Gastrocnemius medialis (tissue), 4 donors: Measurements from ENCODE around the gene WDR82. TPM values are rescaled to one million over a fixed set of nuclear protein-coding genes. Genes with fewer than 3 reads are reported as not detected.

Experiments used
- ATAC-seq, 2 donors: fragments of 150-250 bp; one replicate each; pipeline ENCODE4 v1.9.1; 2016
- DNase-seq, 2 donors: peaks; one replicate each; pipeline ENCODE4 v3.0.0-alpha.2; 2019
- H3K27ac ChIP-seq, 4 donors: fragments of 200-600 bp; sonication (generic); 1 replicate in 1 of 4; 2 replicates in 3 of 4; pipeline ENCODE4 v1.5.1; 2016 to 2018; ENCODE audit warnings: mild to moderate bottlenecking in 2 of 4, moderate library complexity in 1 of 4
- H3K27me3 ChIP-seq, 3 donors: fragments of 200-600 bp; sonication (generic) in 2 of 3; 1 replicate in 1 of 3; 2 replicates in 2 of 3; pipeline versions ENCODE4 v1.5.1 to v1.6.0; 2016 to 2019; ENCODE audit warnings: mild to moderate bottlenecking in 1 of 3, moderate library complexity in 1 of 3
- H3K36me3 ChIP-seq, 2 donors: fragments of 200-600 bp; sonication (generic) in 1 of 2; one replicate each; pipeline ENCODE4 v1.5.1; 2017 to 2018
- H3K4me1 ChIP-seq, 2 donors: fragments of 200-600 bp; sonication (generic) in 1 of 2; one replicate each; pipeline ENCODE4 v1.5.1; 2016 to 2017; ENCODE audit warnings: mild to moderate bottlenecking in 2 of 2
- H3K4me3 ChIP-seq, 4 donors: fragments of 200-600 bp; sonication (generic) in 3 of 4; 1 replicate in 1 of 4; 2 replicates in 3 of 4; pipeline ENCODE4 v1.5.1; 2016 to 2019; ENCODE audit warnings: mild to moderate bottlenecking in 2 of 4
- H3K9me3 ChIP-seq, 3 donors: fragments of 200-600 bp; sonication (generic) in 2 of 3; 1 replicate in 1 of 3; 2 replicates in 2 of 3; pipeline ENCODE4 v1.5.1; 2016 to 2019
- POLR2A ChIP-seq, 2 donors: fragments of 450-650 bp; IDR thresholded peaks; one replicate each; pipeline ENCODE4 v1.6.1; 2017; ENCODE audit warnings: antibody characterized with exemption in 2 of 2, mild to moderate bottlenecking in 2 of 2, moderate library complexity in 2 of 2
- in situ Hi-C, 4 donors: fragments of 200-750 bp; cut with MboI; loops; one replicate each; pipeline versions ENCODE4 v1.15.0 to v1.8.0; 2017; ENCODE audit warnings: low sequenced_read_pairs in 4 of 4
- intact Hi-C: fragments of 100-400 bp; cut with DNase I; formaldehyde crosslinking; loops from one replicate; pipeline ENCODE4 v1.15.1; 2023; ENCODE audit warnings: low total_unique reads
- total RNA-seq, 4 donors: library from RNA; depleted of rRNA; stranded (reverse); fragments of >200 nt; gene quantifications; one replicate each; pipeline versions ENCODE4 v1.1.0 to v1.2.3, GENCODE V29; 2016
- TF ChIP-seq, protein P1 (sequence below), 5 experiments: fragments of 450-650 bp in 3 of 5; fragments of 200-600 bp in 2 of 5; sonication (generic) in 2 of 5; IDR thresholded peaks in 4 of 5; conservative IDR thresholded peaks in 1 of 5; 1 replicate in 4 of 5; 2 replicates in 1 of 5; pipeline ENCODE4 v1.5.1; 2016 to 2019; ENCODE audit warnings: antibody characterized with exemption in 5 of 5, mild to moderate bottlenecking in 3 of 5, moderate library complexity in 3 of 5

The WDR82 gene
- total RNA-seq, 4 donors from 2014 or later: 54.1 to 64.9 (median 59.3) TPM

DNA sequence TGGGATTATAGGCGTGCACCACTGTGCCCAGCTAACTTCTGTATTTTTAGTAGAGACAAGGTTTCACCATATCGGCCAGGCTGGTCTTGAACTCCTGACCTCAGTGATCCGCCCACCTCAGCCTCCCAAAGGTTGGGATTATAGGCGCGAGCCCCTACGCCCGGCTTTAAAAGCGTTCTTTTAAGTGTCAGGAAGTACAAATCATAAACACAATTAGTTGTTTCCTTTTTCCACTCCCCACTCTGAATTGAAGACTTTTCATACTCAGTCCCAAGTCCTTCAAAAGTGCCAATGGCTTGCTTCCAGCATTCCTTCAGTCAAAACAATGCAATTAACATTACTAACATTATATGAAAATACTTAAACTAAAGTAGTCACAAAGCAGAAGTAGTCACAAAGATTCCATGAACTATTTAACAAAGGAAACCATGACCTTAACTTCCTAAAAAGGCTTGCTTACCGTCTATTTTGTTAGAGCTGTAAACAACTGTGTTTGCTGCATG lies 8.1 kb downstream of the WDR82 start:
- Histone ChIP-seq H3K9me3 (no peaks in the 10 kb centered on the region), H3K36me3 (peaks cover 4 to 49% of the 10 kb centered on the region in 2 donors), H3K4me3 (no peak overlapping the region), H3K4me1 (peaks cover 48 to 57% of the 10 kb centered on the region in 2 donors), H3K27ac (peak overlapping the region; percentile 39 to 64 (median 47)), H3K27me3 (no peaks in the 10 kb centered on the region)
- in situ Hi-C loops: no loop called here
- intact Hi-C loops: loop anchor here (10.0 kb wide), 1 partner anchor 216 kb away; the partner anchor contains the start of gene DUSP7
- ATAC-seq (peak in 1 of 2 donors; percentile 30), DNase-seq (no peak)
- TF ChIP-seq, protein P1, sequence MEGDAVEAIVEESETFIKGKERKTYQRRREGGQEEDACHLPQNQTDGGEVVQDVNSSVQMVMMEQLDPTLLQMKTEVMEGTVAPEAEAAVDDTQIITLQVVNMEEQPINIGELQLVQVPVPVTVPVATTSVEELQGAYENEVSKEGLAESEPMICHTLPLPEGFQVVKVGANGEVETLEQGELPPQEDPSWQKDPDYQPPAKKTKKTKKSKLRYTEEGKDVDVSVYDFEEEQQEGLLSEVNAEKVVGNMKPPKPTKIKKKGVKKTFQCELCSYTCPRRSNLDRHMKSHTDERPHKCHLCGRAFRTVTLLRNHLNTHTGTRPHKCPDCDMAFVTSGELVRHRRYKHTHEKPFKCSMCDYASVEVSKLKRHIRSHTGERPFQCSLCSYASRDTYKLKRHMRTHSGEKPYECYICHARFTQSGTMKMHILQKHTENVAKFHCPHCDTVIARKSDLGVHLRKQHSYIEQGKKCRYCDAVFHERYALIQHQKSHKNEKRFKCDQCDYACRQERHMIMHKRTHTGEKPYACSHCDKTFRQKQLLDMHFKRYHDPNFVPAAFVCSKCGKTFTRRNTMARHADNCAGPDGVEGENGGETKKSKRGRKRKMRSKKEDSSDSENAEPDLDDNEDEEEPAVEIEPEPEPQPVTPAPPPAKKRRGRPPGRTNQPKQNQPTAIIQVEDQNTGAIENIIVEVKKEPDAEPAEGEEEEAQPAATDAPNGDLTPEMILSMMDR (IDR thresholded peaks at IDR 0.05 in 4 of 5, conservative IDR thresholded peaks at IDR 0.05 in 1 of 5): no peak

DNA sequence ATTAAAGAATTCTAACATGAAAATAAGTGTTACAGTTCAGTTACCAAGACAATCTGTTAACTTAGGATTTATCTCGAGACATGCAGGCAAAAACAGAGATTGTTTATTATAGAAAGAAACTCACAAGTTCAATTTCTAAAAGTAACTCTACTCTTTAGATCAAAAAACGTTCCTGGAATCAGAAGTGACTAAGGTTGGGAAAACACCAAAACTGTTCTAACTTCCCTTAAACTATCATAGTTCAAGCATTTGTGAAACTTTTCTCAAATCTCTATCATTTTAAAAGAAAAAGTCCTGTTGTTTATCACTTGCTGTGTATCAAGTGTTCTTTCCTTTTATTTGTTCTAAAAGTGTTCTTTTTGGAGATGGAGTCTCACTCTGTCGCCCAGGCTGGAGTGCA lies 8.7 kb downstream of the WDR82 start:
- Histone ChIP-seq H3K36me3 (peaks cover 4 to 51% of the 10 kb centered on the region in 2 donors), H3K27me3 (no peaks in the 10 kb centered on the region), H3K9me3 (no peaks in the 10 kb centered on the region), H3K4me1 (peaks cover 43 to 52% of the 10 kb centered on the region in 2 donors), H3K27ac (peak overlapping the region; percentile 10 to 64 (median 45)), H3K4me3 (no peak overlapping the region)
- in situ Hi-C loops: no loop called here
- no peak for ATAC-seq
- TF ChIP-seq, protein P1 (IDR thresholded peaks at IDR 0.05 in 4 of 5, conservative IDR thresholded peaks at IDR 0.05 in 1 of 5): no peak
- TF ChIP-seq POLR2A (IDR thresholded peaks at IDR 0.05): no peak
- intact Hi-C loops: loop anchor here (10.0 kb wide), 1 partner anchor 215 kb away; the partner anchor contains the start of gene DUSP7
- DNase-seq: no peak

DNA sequence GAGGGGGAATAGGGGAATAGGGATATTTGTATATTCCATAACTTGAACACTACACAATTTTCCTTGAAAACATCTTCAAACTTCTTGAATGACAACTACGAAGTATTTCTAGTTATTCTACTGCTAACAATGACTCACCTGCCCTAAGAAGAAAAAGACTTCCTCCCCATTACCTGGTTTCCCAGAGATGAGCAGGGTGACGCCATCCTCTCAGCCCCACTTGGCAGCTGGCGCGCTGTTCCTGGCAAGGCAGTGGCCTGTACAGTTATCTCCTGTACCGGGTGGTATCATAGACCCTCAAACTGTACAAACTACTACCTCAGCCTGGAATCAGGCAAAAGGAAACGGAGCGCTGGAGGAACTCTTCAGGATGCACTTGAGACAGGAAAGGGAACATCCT lies 10.4 kb downstream of the WDR82 start:
- no peaks in the 10 kb centered on the region for H3K27me3 ChIP-seq
- DNase-seq (no peak), ATAC-seq (no peak)
- intact Hi-C loops (no loop called here), in situ Hi-C loops (no loop called here)
- H3K27ac ChIP-seq: no peak overlapping the region
- peaks cover 31 to 39% of the 10 kb centered on the region in 2 donors for H3K4me1 ChIP-seq
- peaks cover 4 to 68% of the 10 kb centered on the region in 2 donors for H3K36me3 ChIP-seq
- no peaks in the 10 kb centered on the region for H3K9me3 ChIP-seq
- TF ChIP-seq, protein P1 (IDR thresholded peaks at IDR 0.05 in 4 of 5, conservative IDR thresholded peaks at IDR 0.05 in 1 of 5): no peak
- TF ChIP-seq POLR2A (IDR thresholded peaks at IDR 0.05): no peak
- H3K4me3 ChIP-seq: no peak overlapping the region

DNA sequence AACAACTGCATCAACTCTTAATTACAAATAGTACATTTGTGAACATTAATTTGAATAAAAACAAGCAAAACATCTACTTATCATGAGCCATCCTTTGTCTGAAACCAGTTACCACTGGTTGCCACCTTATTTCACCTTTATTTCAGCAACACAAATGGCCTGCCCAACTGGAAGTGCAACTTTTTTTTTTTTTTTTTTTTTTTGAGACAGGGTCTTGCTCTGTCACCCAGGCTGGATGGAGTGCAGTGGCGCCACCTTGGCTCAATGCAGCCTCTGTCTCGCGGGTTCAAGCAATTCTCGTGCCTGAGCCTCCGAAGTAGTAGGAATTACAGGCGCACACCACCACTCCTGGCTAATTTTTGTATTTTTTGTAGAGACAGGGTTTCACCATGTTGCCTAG lies 13.1 kb downstream of the WDR82 start:
- no peak for DNase-seq
- Histone ChIP-seq H3K4me1 (peaks cover 7 to 13% of the 10 kb centered on the region in 2 donors), H3K27me3 (no peaks in the 10 kb centered on the region), H3K36me3 (peaks cover 11 to 94% of the 10 kb centered on the region in 2 donors), H3K4me3 (no peak overlapping the region), H3K27ac (no peak overlapping the region), H3K9me3 (no peaks in the 10 kb centered on the region)
- intact Hi-C loops: no loop called here
- ATAC-seq: no peak
- no peak for TF ChIP-seq POLR2A (IDR thresholded peaks at IDR 0.05)
- TF ChIP-seq, protein P1 (IDR thresholded peaks at IDR 0.05 in 4 of 5, conservative IDR thresholded peaks at IDR 0.05 in 1 of 5): no peak
- in situ Hi-C loops: no loop called here

DNA sequence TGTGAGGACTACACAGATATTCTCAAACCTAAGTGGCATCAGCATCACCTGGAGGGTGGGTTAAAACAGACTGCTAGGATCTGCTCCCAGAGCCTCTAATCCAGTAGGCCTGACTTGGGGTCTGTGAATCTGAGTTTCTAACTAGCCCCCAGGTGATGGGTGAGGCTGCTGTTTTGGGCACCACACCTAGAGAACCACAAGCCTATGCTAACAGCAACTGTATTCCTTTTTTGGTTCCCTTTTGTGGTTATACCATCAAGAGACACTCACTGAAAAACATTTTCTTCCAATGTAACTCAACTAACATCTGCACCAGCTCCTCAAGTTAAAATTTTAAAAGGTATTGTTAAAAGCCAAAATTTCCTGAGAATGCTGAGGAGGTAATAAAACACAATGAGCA lies 16.0 kb downstream of the WDR82 start:
- no peak for DNase-seq
- Histone ChIP-seq H3K4me3 (no peak overlapping the region), H3K9me3 (no peaks in the 10 kb centered on the region), H3K27me3 (no peaks in the 10 kb centered on the region), H3K27ac (peak overlapping the region in 2 of 4 donors; percentile 1 to 21), H3K4me1 (no peaks in the 10 kb centered on the region), H3K36me3 (peaks cover 13 to 96% of the 10 kb centered on the region in 2 donors)
- no peak for ATAC-seq
- in situ Hi-C loops: no loop called here
- intact Hi-C loops: no loop called here
- TF ChIP-seq, protein P1 (IDR thresholded peaks at IDR 0.05 in 4 of 5, conservative IDR thresholded peaks at IDR 0.05 in 1 of 5): no peak
- no peak for TF ChIP-seq POLR2A (IDR thresholded peaks at IDR 0.05)
